Left cardiac atrium (tissue), 4 donors: ENCODE results near the gene PPP1R14B. TPM values are rescaled to one million over a fixed set of nuclear protein-coding genes. Genes with fewer than 3 reads are reported as not detected.
A peak's percentile ranks its signal among the peaks of the same experiment; 100 is the strongest.

Source experiments
- ATAC-seq, 2 donors: fragments of 200-7000 bp; cut with Tn5 transposase; one replicate each; pipeline ENCODE4 v1.9.1; 2020; ENCODE audit warnings: mild to moderate bottlenecking in 2 of 2, moderate library complexity in 2 of 2
- DNase-seq: peaks from one replicate; pipeline ENCODE4 v3.0.0-alpha.2; 2020
- intact Hi-C, 2 donors: fragments of 100-400 bp; cut with DNase I; formaldehyde crosslinking; loops; one replicate each; pipeline versions ENCODE4 v1.14.1 to v1.15.1; 2022 to 2023
- total RNA-seq, 2 donors: library from RNA; stranded (reverse); fragmentation: NEBNext Ultra II Directional; extraction: Animal tissue kit (Norgen Biotek cat#: 25700); gene quantifications; one replicate each; pipeline ENCODE4 v1.2.1, GENCODE V29; 2021
- donor health status: DM: no; HTN: yes; CAD: no.
- donor health status: DM: no; HTN: yes; CAD: no; lungs with severe emphysema.
- donor health status: DM: yes; HTN: yes; CAD: no.
- donor health status: Dilated cardiomyopathy.

PPP1R14B gene
- total RNA-seq, 2 donors from 2014 or later = 122 to 135 TPM

DNA sequence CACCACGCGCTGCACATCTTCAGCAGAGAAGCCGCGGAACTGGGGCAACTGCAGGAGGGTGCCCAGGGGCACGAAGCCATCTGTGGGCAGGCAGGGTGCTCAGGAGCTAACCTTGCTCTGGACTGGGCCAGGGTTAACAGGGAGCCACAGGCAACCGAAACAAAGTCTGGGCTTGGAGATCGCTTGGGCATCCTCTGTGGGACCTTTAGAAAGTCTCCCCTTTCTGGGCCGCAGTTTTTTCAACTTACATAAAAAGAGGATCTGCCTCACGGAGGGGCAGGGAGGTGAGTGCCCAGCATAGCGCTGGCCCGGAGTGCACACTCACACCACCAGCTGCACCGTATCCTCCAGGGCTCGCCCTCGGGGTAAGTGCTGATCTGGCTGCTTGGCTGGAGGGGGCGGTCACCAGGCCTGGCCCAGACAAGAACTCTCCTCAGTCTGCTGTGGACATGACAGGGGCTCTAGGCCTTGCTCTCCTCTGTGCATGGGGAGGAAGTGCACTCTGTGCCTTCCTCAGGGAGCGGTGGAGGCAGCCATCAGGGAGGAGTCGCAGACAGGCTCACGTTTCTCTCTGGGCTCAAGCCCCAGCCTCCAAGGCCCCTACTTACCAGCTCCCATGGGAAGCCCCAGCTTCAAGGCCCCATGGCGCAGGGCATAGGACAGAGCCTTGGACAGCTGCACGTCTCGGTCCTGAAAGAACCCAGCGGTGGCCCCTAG is 21.7 kb downstream of the PPP1R14B start:
- DNase-seq (no peak), ATAC-seq (peak in 1 of 2 donors; percentile 0)
- intact Hi-C loops = no loop called here

DNA sequence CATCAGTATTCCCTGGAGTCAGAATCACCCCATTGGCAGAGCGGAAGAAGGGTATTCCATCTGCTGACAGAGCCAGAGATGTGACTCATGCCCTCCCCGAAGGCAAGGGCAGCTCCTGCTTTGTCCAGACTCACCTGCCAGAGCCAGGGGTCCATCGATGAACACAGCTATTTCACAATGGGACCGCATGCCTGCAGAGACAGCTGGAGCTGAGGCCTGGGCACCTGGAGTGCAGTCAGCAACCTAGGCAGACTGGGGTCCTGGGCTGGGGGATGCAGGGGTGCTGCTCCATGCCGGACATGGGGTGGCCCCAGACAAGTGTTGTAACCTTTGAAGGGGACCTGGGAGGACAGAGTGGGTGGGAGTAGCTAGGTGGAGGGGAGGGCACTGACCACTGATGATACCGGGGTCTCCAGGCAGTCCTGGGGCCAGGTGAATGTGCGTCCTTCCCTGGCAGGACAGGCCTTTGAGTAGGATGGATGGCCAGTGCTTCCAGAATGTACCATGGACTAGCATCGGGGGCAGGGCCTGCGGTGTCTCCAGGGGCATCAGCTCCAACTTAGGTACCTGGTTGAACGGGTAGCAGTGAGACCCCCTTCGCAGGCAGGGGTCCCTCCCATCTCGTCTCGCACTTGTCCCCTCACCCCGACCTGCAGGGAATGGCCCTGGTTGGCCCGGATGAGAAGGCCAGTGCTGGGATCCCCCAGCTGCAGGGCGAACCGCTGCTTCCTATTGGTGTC is 22.4 kb downstream of the PPP1R14B start:
- DNase-seq (no peak), ATAC-seq (no peak)
- intact Hi-C loops = no loop called here

DNA sequence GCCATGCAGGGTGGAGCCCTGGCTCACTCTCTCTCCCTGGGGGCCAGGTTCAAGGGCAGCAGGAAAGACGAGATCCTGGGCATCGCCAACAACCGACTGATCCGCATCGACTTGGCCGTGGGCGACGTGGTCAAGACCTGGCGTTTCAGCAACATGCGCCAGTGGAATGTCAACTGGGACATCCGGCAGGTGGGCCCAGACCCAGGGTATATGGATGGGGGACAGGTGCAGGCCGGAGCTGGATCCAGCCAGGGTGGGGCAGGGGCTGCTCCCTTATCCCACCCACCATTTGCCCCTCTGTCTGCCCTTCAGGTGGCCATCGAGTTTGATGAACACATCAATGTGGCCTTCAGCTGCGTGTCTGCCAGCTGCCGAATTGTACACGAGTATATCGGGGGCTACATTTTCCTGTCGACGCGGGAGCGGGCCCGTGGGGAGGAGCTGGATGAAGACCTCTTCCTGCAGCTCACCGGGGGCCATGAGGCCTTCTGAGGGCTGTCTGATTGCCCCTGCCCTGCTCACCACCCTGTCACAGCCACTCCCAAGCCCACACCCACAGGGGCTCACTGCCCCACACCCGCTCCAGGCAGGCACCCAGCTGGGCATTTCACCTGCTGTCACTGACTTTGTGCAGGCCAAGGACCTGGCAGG is 23.6 kb downstream of the PPP1R14B start:
- DNase-seq (no peak), ATAC-seq (no peak)
- intact Hi-C loops = no loop called here

DNA sequence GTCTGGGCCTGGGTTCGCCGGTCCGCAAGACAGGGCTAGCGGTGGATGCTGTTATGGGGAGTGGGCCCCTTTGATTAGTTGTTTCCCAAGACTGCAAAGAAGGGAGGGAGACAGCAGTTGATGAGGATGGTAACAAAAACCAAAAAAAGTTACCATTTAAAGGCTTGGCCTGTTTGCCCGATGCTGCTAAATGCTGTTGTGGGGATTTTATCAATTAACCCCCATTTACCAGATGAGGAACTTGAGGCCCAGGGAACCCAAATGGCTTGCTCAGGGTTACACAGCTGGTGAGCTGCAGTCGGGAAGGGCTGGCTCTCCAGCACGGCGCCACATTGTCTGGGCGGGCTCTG is 24.1 kb downstream of the PPP1R14B start:
- no peak for DNase-seq
- intact Hi-C loops = no loop called here
- no peak for ATAC-seq

DNA sequence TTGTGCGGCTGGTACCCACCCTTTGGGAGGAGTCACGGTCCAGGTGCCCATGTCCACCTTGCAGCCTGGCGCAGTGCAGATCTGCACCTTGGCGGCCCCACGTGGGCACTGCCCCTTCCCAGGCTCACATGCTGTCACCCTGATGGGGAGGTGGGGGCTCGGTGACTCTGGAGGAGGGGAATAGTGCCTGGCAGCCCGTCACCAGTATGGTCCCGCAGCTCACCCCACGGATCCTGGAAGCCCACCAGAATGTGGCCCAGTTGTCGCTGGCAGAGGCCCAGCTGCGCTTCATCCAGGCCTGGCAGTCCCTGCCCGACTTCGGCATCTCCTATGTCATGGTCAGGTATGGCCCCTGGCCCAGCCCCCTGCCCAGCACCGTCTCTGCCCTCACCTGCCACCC is 25.9 kb downstream of the PPP1R14B start:
- peak; percentile 22 for DNase-seq
- intact Hi-C loops = no loop called here
- ATAC-seq = no peak

DNA sequence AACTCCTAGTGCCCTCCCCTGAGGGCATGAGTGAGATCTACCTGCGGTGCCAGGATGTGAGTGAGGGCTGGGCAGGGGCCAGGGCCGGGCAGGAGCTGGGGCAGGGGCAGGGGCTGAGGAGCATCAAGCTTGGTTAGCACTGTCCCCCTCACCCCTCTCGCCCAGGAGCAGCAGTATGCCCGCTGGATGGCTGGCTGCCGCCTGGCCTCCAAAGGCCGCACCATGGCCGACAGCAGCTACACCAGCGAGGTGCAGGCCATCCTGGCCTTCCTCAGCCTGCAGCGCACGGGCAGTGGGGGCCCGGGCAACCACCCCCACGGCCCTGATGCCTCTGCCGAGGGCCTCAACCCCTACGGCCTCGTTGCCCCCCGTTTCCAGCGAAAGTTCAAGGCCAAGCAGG is 26.5 kb downstream of the PPP1R14B start:
- ATAC-seq (no peak), DNase-seq (no peak)
- intact Hi-C loops = no loop called here

DNA sequence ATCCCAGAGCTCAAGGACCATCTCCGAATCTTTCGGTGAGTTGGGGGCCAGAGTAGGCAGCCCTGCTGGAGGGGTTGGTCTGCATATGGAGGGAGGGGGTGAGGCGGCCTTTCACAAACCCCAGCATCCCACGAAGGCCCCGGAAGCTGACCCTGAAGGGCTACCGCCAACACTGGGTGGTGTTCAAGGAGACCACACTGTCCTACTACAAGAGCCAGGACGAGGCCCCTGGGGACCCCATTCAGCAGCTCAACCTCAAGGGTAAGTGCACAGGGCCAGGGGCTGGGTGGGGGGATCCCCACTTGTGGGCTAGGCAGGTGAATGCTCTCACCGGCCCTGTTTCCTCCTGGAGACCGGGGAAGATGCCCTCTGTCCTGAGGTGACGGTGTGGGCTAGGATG is 27.0 kb downstream of the PPP1R14B start:
- ATAC-seq (no peak), DNase-seq (no peak)

DNA sequence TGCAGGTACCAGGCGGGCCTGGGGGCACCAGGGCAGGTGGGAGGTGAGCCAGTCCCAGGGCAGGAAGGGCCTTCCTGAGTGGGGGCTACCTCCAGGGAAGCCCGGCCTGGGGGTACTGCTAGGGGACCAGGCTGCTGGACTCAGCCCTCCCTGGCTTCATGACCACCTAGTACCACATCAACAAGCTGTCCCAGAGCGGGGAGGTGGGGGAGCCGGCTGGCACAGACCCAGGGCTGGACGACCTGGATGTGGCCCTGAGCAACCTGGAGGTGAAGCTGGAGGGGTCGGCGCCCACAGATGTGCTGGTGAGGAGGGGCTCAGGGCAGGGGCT is 27.4 kb downstream of the PPP1R14B start:
- DNase-seq = no peak
- no peak for ATAC-seq
- intact Hi-C loops = no loop called here

More for the DNA sequence above, 27.0 kb downstream of the PPP1R14B start:
- intact Hi-C loops = no loop called here

DNA sequence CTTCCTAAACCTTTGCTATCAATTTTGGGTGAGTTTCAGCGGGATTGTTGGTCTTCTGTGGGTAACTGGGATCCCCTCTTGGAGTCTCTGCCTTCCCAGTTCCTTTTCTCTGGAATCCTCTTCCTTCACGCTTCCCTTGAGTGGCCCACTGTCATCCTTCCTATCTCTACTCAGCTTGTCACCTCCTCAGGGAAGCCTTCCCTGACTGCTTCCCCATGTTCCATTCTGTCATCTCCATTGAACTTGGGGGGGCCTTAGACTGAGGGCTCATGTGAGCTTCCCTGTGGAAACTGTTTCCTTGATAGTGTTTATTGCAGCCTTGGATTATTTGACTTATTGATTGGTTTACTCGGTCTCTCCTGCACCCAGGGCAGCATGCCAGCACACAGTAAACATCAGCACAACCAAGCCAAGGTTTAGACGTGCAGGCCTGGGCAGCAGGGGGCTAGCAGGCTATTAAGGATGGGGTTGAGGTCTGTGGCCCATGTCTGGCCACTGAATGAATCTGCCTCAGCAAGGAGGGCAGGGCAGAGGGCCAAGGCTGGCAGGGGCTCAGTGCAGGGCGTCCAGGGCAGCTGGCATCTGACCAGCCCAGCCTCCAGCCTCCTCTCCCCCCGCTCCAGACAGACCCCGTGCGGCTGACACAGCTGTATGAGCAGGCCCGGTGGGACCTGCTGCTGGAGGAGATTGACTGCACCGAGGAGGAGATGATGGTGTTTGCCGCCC is 28.0 kb downstream of the PPP1R14B start:
- intact Hi-C loops = no loop called here
- DNase-seq (no peak), ATAC-seq (no peak)

DNA sequence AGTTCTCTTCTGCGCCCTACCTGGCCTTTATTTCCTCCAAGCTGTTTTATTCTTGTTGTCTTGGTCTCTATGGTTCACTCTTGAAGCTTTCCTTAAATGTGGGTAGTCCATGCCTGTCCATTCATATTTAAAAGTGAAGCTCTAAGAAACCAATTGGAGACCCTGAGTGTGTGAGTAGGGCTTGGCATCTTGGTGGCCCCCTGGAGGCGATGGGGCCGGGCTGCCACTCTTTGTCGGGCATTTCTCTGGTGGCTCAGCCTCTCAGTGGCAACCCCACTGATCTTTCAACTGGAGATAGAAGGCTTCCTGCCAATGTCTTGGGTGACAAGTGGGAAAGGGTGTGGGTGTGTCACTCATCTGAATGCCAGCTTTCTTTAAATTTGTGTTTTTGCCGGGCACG is 29.9 kb downstream of the PPP1R14B start:
- ATAC-seq (no peak), DNase-seq (no peak)
- intact Hi-C loops = no loop called here

DNA sequence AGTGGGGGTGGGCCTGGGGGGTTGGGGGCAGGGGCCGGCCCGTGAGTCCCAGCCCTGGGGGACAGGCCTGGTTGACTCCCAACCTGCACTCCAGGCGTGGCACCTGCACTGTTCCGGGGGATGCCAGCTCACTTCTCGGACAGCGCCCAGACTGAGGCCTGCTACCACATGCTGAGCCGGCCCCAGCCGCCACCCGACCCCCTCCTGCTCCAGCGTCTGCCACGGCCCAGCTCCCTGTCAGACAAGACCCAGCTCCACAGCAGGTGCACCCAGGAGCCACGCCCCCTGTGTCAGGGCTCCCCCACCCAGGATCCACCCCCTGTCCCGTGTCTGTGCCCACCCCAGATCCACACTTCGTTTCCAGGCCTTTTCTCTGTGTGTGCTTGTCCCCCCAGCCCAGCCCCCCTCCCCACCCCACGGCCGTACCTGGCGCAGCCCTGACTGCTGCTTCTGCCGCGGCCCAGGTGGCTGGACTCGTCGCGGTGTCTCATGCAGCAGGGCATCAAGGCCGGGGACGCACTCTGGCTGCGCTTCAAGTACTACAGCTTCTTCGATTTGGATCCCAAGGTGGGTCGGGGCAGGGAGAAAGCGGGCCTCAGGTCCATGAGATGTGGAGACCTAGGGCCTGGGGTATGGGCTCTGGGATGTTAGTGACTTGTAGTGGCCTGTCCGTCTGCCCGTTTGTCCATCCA is 35.4 kb downstream of the PPP1R14B start:
- DNase-seq (no peak), ATAC-seq (no peak)
- intact Hi-C loops = no loop called here

DNA sequence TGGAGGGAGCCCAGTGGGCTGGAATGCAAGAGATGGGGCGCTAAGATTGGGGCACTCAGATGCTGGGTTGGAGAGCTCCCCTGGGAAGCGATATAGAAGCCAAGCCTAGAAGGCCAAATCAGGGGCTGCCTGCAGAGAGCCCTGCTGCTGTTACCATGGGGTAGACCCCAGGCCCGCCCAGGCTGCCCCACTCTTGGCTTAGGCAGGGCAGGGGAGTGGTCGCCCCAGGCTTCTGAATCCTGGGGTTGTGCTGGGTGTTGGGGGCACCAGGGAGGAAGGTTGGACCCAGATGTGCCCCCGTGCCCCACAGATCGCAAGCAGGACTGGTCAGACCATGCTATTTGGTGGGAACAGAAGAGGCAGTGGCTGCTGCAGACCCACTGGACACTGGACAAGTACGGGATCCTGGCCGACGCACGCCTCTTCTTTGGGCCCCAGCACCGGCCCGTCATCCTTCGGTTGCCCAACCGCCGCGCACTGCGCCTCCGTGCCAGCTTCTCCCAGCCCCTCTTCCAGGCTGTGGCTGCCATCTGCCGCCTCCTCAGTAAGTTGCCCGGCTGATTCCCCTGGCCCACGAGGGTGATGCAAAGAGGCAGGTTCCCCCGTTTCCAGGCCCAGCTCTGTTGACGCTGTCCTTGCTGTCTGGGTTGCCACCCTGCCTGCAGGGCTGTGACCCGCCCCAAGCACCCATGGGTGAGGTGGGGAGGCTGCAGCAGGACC is 36.3 kb downstream of the PPP1R14B start:
- DNase-seq (no peak), ATAC-seq (no peak)
- intact Hi-C loops = no loop called here

DNA sequence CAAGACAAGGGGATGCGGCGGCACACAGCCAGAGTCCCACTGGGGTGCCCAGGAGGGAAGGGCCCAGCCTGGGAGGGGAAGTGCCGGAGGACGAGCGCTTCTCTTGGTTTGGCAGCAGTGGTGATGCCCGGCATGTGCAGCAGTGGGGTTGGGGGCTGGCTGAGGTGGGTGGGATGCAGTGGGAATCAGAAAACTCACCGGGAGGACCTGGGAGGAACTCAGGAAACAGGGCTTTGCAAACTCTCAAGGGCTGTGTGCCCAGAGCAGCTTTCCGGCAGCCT is 37.2 kb downstream of the PPP1R14B start:
- intact Hi-C loops = loop anchor here in 1 of 2 donors (10.0 kb wide), 1 partner anchor 95 kb away; the partner anchor contains the start of genes CATSPERZ and ESRRA
- no peak for ATAC-seq

DNA sequence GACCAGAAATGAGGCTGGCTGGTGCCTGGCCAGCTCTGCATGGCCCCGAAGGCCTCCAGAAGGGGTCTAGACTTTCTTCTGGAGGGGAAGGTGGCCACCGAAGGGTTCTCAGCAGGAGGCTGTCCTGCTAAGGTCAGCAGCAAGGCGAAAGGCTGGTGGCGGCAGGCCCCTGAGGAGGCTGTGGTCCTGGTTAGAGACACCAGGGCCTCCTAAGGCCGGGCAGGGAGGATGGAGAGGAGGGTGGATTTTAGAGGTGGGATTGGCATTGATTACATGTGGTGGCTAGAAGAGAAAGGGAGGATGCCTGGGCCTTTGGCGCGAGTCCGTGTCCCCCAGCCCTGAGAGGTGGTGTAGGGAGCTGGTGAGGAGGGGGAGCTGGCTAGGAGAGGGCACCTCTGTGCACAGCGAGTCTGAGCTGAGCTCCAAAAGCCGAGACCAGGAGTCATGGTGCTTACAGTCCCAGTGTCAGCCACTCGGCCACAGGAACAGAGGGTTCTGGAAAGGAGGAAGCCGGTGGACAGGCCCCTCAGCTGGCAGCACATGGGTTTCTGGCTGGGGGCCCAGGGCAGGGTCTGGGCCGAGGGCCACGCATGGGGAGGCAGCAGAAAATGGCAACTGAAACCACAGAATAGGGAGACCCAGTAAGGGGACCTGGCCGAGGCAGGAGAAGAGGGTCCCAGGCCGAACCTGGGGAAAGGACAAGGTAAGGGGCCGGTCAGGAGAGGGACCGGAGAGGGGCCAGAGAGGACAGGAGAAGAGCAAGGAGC is 37.8 kb downstream of the PPP1R14B start:
- intact Hi-C loops = loop anchor here in 1 of 2 donors (10.0 kb wide), 1 partner anchor 96 kb away; the partner anchor contains the start of genes CATSPERZ and ESRRA
- ATAC-seq = no peak
- no peak for DNase-seq

More for the DNA sequence above, 37.2 kb downstream of the PPP1R14B start:
- no peak for DNase-seq

DNA sequence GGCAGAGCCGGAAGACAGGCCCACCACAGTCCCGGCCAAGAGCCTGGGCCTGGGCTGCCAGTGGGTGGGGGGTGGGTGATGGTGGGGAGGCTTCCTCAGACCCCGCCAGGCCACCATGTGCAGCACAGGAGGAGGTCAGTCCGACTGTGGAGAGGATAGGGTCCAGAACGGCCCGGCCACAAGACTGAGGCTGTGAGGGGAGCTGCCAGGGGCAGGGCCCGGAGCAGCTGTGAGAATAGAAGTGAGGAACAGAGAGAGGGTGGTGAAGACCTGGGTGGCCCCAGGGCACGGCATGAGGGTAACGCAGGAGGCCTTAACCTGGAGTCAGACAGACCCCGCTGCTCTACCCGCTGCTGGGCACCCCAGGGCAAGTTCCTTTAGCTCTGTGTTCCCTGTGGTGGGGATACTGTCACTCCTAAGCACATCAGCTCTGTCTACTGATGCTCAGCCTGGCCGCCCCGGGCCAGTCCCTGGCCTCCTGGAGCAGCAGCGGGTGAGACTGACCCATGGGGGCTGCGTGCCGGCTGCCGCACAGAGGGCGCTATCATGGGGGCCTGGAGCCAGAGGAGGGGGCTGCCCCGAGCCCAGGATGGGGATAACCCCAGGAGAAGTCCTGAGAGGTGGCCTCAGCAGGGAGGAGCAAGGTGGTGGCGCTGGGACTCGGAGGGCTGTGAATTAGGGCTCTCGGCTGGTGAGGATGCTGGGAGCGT is 38.5 kb downstream of the PPP1R14B start:
- intact Hi-C loops = loop anchor here in 1 of 2 donors (10.0 kb wide), 1 partner anchor 97 kb away; the partner anchor contains the start of genes CATSPERZ and ESRRA
- ATAC-seq (peak in 1 of 2 donors; percentile 2), DNase-seq (no peak)

DNA sequence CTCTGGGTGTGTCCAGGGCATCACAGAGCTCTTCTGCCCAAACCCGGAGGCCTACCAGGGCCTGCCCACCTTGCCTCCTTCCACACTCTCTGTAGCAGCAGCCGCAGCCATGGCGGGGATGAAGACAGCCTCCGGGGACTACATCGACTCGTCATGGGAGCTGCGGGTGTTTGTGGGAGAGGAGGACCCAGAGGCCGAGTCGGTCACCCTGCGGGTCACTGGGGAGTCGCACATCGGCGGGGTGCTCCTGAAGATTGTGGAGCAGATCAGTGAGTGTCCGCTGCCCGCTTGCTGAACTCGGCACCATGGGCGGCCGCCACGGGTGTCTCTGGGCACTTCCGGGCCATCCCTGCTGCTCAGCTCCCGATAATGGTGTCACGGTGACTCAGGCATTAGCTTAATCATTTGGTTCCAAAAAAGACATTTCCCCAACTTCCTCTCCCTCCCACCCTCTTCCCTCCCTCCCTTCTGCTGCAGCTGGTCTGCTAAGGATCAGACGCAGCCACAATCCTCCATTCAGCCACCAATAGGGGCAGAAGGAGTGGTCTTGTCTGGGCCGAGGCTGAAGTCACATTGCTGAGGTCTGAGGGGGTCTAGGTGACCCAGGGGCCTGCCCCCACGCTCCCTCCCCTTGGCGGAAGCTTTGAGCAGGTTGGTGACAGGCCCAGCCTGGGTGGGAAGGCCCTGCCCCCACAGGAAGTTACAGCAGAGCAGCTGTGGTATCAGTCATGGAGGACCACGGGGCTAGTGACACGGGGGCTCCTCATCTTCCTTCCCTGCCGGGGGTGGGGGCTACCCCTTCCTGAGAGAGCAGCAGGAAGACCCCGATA is 39.3 kb downstream of the PPP1R14B start:
- intact Hi-C loops = loop anchor here in 1 of 2 donors (10.0 kb wide), 1 partner anchor 97 kb away; the partner anchor contains the start of genes CATSPERZ and ESRRA
- ATAC-seq (peak; percentile 63 to 67), DNase-seq (peak; percentile 81)
